ENCODE data around the gene AGPAT3.

The AGPAT3 gene

GRCh38 chr21:43971992-43972255 is 106.9 kb downstream of the AGPAT3 start:
- no peak for DNase-seq (ENCODE audit: low read depth in 2 of 3, low spot score in 2 of 3)

- no peak for DNase-seq (ENCODE audit: low read depth in 2 of 3, low spot score in 2 of 3)
These were observed 108.0 kb downstream of the AGPAT3 start for GRCh38 chr21:43972850-43973633.

GRCh38 chr21:43973634-43973955 is 108.6 kb downstream of the AGPAT3 start:
- no peak for DNase-seq (ENCODE audit: low read depth in 2 of 3, low spot score in 2 of 3)

- no peak for DNase-seq (ENCODE audit: low read depth in 2 of 3, low spot score in 2 of 3)
These were observed 109.9 kb downstream of the AGPAT3 start for GRCh38 chr21:43974791-43975468.

- DNase-seq (ENCODE audit: low read depth in 2 of 3, low spot score in 2 of 3) = peak; percentile 46 to 75 (median 69)
These were observed 110.6 kb downstream of the AGPAT3 start for GRCh38 chr21:43975469-43976098.

GRCh38 chr21:43976661-43977060 is 111.6 kb downstream of the AGPAT3 start:
- DNase-seq (ENCODE audit: low read depth in 2 of 3, low spot score in 2 of 3) = no peak

GRCh38 chr21:43978060-43978459 is 113.0 kb downstream of the AGPAT3 start:
- DNase-seq (ENCODE audit: low read depth in 2 of 3, low spot score in 2 of 3) = no peak

GRCh38 chr21:43979654-43980053 is 114.6 kb downstream of the AGPAT3 start:
- DNase-seq (ENCODE audit: low read depth in 2 of 3, low spot score in 2 of 3) = no peak

GRCh38 chr21:43981151-43981870 is 116.3 kb downstream of the AGPAT3 start:
- no peak for DNase-seq (ENCODE audit: low read depth in 2 of 3, low spot score in 2 of 3)

- no peak for DNase-seq (ENCODE audit: low read depth in 2 of 3, low spot score in 2 of 3)
These were observed 116.8 kb downstream of the AGPAT3 start for GRCh38 chr21:43981871-43982210.

- no peak for DNase-seq (ENCODE audit: low read depth in 2 of 3, low spot score in 2 of 3)
These were observed 117.6 kb downstream of the AGPAT3 start for GRCh38 chr21:43982489-43983078.

- DNase-seq (ENCODE audit: low read depth in 2 of 3, low spot score in 2 of 3) = no peak
These were observed 118.4 kb downstream of the AGPAT3 start for GRCh38 chr21:43983390-43983789.

- no peak for DNase-seq (ENCODE audit: low read depth in 2 of 3, low spot score in 2 of 3)
These were observed 118.9 kb downstream of the AGPAT3 start for GRCh38 chr21:43983860-43984420.

GRCh38 chr21:43984905-43985689 is 120.1 kb downstream of the AGPAT3 start:
- DNase-seq (ENCODE audit: low read depth in 2 of 3, low spot score in 2 of 3) = no peak

- no peak for DNase-seq (ENCODE audit: low read depth in 2 of 3, low spot score in 2 of 3)
These were observed 120.7 kb downstream of the AGPAT3 start for GRCh38 chr21:43985690-43986251.

- DNase-seq (ENCODE audit: low read depth in 2 of 3, low spot score in 2 of 3) = no peak
These were observed 121.8 kb downstream of the AGPAT3 start for GRCh38 chr21:43986544-43987451.

GRCh38 chr21:43987509-43987908 is 122.5 kb downstream of the AGPAT3 start:
- DNase-seq (ENCODE audit: low read depth in 2 of 3, low spot score in 2 of 3) = no peak

GRCh38 chr21:43988016-43988415 is 123.0 kb downstream of the AGPAT3 start:
- DNase-seq (ENCODE audit: low read depth in 2 of 3, low spot score in 2 of 3) = no peak
